HFF-Myc (cell line): ENCODE data around the gene TAC4.

Experiments
- DNase-seq: peaks from one replicate; pipeline ENCODE4 v3.0.0-alpha.2; 2011; ENCODE audit warnings: low read depth; ENCODE audit errors: extremely low read depth
- H3K4me3 ChIP-seq: replicated peaks from 2 replicates; pipeline ENCODE4 v1.5.1; 2011; ENCODE audit warnings: low read depth, mild to moderate bottlenecking, control low read depth, low read length
- TF ChIP-seq, protein P1 (sequence below): IDR thresholded peaks from 2 replicates; pipeline ENCODE4 v1.5.1; 2012; ENCODE audit warnings: mild to moderate bottlenecking, low read depth, low read length, control low read depth; ENCODE audit errors: missing control alignments

The TAC4 gene

DNA sequence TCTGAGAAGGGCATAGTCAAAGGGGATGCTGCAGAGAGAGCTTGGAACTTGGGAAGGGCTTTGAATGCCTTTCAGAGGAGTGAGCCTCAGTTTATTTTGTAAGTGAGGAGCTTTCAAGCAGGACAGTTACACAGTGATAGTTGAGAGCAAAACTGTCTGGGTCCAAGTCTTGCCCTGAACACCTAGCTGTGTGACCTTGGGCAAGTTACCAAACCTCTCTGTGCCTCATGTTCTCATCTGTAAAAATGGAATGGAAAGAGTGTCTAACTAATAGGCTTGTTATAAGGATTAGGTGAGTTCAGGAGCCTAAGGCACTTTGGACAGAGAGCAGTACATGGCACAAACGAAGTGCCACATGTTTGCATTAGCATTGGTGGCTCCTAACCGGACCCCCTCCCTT lies 27.0 kb upstream of the TAC4 start:
- no peak for DNase-seq
- TF ChIP-seq, protein P1, sequence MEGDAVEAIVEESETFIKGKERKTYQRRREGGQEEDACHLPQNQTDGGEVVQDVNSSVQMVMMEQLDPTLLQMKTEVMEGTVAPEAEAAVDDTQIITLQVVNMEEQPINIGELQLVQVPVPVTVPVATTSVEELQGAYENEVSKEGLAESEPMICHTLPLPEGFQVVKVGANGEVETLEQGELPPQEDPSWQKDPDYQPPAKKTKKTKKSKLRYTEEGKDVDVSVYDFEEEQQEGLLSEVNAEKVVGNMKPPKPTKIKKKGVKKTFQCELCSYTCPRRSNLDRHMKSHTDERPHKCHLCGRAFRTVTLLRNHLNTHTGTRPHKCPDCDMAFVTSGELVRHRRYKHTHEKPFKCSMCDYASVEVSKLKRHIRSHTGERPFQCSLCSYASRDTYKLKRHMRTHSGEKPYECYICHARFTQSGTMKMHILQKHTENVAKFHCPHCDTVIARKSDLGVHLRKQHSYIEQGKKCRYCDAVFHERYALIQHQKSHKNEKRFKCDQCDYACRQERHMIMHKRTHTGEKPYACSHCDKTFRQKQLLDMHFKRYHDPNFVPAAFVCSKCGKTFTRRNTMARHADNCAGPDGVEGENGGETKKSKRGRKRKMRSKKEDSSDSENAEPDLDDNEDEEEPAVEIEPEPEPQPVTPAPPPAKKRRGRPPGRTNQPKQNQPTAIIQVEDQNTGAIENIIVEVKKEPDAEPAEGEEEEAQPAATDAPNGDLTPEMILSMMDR, result no peak
- no peak overlapping the region for H3K4me3 ChIP-seq

DNA sequence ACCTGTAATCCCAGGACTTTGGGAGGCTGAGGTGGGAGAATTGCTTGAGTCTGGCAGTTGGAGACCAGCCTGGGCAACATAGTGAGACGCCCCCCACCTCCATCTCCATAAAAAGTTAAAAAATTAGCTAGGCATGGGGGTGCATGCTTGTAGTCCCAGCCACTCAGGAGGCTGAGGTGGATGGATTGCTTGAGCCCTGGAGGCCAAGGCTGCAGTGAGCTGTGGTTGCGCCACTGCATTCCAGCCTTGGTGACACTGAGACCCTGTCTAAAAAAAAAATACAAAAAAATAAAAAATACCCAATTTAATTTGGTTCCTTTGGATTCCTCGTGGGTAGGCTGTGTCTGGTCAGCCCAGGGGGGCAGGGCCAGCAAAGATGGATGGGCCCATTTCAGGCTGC lies 26.1 kb upstream of the TAC4 start:
- TF ChIP-seq, protein P1, result no peak
- DNase-seq, result no peak
- no peak overlapping the region for H3K4me3 ChIP-seq

DNA sequence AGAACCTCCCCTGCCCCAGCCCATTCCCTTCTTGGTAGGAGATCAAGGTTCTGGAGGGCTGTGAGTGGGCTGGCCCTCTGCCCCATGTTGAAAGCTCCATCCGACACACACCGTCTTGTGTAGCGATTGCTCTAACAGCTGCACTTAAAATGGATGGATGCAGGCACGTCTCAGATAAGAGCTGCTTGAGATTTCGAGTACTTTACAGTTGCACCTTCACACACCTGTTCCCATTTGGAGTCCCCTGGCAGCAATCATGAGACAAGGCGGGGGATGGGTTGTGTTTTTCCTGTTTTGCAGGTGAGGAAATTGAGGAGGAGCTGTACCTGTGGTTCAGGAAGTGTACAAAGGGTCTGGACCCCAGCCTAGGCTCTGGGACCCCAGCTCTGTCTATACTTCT lies 25.6 kb upstream of the TAC4 start:
- no peak overlapping the region for H3K4me3 ChIP-seq
- no peak for DNase-seq
- TF ChIP-seq, protein P1, result no peak

DNA sequence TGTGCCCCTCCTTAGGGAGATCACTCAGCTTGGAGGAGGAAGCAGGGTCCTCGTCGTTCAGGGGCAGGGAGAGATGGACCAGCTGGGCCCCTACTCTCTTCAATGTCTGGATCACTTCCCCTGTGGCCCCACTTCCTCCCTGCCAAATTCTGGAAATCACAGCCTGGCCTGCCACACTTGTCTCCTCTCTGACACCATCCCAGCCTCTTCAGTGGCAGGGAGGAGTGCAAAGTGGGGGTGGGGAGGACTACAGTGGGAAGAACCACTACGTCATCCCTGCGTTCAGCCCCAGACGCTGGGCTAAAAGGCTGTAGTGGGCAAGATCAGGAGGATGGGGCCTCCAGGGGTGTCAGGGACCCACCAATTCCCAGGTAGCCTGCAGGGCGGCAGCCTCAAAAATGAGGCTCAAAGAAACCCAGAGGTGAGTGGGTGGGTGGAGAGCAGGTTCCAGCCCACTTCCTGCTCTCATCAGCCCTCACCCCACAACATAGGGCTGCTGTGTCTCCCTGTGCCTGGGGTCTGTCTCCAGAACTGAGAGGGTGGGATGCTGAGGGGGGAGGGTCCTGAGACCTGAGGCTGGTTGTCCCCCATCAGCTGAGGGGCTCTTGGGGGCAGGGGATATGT lies 25.0 kb upstream of the TAC4 start:
- TF ChIP-seq, protein P1, result no peak
- H3K4me3 ChIP-seq, result no peak overlapping the region
- DNase-seq, result no peak

DNA sequence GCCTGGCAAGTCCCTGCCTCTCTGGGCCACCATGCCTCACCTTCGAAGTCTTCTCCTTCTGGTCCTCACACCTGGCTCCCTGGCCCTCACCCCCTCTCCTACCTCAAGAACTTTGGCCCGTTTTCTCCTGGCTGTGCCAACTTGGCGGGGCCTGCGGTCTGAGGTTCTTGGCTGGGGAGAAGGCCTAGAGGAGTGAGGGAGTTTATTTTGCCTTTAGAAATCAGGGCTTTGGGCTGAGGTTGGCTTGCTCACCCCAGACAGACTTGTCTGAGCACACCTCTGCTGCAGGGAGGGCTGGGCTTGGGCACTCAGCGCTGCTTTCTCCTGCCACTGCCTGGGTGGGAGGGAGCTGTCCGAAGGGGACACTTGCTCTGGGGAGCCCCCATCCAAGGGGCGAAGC lies 23.3 kb upstream of the TAC4 start:
- no peak overlapping the region for H3K4me3 ChIP-seq
- TF ChIP-seq, protein P1, result no peak
- no peak for DNase-seq

DNA sequence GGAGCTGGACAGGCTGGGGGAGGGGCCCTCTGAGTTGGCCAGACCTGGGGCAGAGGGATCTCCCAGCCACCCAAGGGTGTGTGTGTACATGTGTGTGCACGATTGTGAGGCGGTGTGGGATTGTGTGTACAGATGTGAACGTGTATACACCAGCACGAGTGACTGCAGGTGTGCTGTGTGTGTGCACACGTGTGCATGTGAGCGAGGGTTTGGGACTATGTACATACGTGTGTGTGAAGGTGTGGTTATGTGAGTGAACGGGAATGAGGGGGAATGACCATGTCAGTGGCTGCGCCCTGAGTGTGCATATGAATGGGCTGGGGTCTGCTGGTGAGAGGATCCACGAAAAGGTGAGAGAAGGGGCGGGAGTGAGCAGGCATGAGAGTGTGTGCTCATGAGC lies 22.4 kb upstream of the TAC4 start:
- TF ChIP-seq, protein P1, result no peak
- no peak overlapping the region for H3K4me3 ChIP-seq
- no peak for DNase-seq

DNA sequence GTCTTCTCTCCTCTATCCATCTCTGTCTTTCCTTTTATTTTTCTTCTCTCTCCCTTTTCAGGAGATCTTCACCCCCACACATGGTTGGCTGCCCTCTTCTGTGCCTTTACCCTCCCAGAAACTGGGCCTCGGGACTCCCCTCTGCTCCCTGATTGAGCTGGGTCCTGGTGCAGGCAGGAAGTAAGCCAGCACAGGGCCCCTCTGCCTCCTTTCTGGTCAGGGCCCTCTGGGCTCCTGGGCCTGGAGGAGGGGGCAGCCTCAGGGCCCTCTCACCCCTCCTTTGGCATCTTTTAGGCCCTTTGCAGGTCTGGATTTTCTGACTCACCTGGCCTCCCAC lies 21.1 kb upstream of the TAC4 start:
- no peak for DNase-seq
- H3K4me3 ChIP-seq, result no peak overlapping the region
- TF ChIP-seq, protein P1, result no peak
